Omental fat pad (tissue), 4 donors: ENCODE measurements around the gene NTM. TPM values are rescaled to one million over a fixed set of nuclear protein-coding genes. Genes with fewer than 3 reads are reported as not detected.

Experiments
- ATAC-seq: fragments of 150-250 bp; one replicate; pipeline ENCODE4 v1.9.1; 2016; ENCODE audit warnings: mild to moderate bottlenecking, moderate library complexity; ENCODE audit not compliant: low FRiP score
- DNase-seq: peaks from one replicate; pipeline ENCODE4 v3.0.0-alpha.2; 2019; ENCODE audit warnings: low spot score
- CTCF ChIP-seq, 3 donors: fragments of 450-650 bp; IDR thresholded peaks; one replicate each; pipeline ENCODE4 v1.5.1; 2016 to 2017; ENCODE audit warnings: antibody characterized with exemption in 3 of 3, mild to moderate bottlenecking in 3 of 3, moderate library complexity in 2 of 3
- total RNA-seq, 4 donors: library from RNA; depleted of rRNA; stranded (reverse); fragments of >200 nt; gene quantifications; one replicate each; pipeline ENCODE4 v1.1.0, GENCODE V29; 2016

The NTM gene
- total RNA-seq, 4 donors from 2014 or later: 0.56 to 5.5 (median 2.4) TPM

- ATAC-seq (no peak), DNase-seq (no peak)
- TF ChIP-seq CTCF (IDR thresholded peaks at IDR 0.05): no peak
These were observed 298.3 kb downstream of the NTM start for GRCh38 chr11:131668500-131669400.

- DNase-seq (no peak), ATAC-seq (no peak)
- TF ChIP-seq CTCF (IDR thresholded peaks at IDR 0.05): no peak
These were observed 299.0 kb downstream of the NTM start for GRCh38 chr11:131669401-131669780.

GRCh38 chr11:131670876-131671275 is 300.5 kb downstream of the NTM start:
- ATAC-seq (no peak), DNase-seq (no peak)
- no peak for TF ChIP-seq CTCF (IDR thresholded peaks at IDR 0.05)

GRCh38 chr11:131671320-131671719 is 300.9 kb downstream of the NTM start:
- ATAC-seq (no peak), DNase-seq (no peak)
- no peak for TF ChIP-seq CTCF (IDR thresholded peaks at IDR 0.05)

GRCh38 chr11:131671734-131672133 is 301.3 kb downstream of the NTM start:
- ATAC-seq: no peak
- no peak for TF ChIP-seq CTCF (IDR thresholded peaks at IDR 0.05)
- no peak for DNase-seq

GRCh38 chr11:131672191-131672590 is 301.8 kb downstream of the NTM start:
- ATAC-seq (no peak), DNase-seq (no peak)
- TF ChIP-seq CTCF (IDR thresholded peaks at IDR 0.05): no peak
